IMR-90 (cell line): ENCODE data around the gene SSX2IP.

Experiments
- MAFK ChIP-seq: IDR thresholded peaks from 2 replicates; pipeline ENCODE4 v1.6.1; 2012; ENCODE audit warnings: low read depth, low read length, improper control_type of control experiment
- RAD21 ChIP-seq: IDR thresholded peaks from 2 replicates; pipeline ENCODE4 v1.6.1; 2012; ENCODE audit warnings: low read length, improper control_type of control experiment
- TF ChIP-seq, protein P1 (sequence below): conservative IDR thresholded peaks from 2 replicates; pipeline ENCODE4 v1.5.1; 2012; ENCODE audit warnings: mild to moderate bottlenecking, low read depth, low read length, improper control_type of control experiment

- TF ChIP-seq, protein P1, sequence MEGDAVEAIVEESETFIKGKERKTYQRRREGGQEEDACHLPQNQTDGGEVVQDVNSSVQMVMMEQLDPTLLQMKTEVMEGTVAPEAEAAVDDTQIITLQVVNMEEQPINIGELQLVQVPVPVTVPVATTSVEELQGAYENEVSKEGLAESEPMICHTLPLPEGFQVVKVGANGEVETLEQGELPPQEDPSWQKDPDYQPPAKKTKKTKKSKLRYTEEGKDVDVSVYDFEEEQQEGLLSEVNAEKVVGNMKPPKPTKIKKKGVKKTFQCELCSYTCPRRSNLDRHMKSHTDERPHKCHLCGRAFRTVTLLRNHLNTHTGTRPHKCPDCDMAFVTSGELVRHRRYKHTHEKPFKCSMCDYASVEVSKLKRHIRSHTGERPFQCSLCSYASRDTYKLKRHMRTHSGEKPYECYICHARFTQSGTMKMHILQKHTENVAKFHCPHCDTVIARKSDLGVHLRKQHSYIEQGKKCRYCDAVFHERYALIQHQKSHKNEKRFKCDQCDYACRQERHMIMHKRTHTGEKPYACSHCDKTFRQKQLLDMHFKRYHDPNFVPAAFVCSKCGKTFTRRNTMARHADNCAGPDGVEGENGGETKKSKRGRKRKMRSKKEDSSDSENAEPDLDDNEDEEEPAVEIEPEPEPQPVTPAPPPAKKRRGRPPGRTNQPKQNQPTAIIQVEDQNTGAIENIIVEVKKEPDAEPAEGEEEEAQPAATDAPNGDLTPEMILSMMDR: no peak
- TF ChIP-seq RAD21: no peak
- peak; percentile 90 for TF ChIP-seq MAFK
These were observed 30.9 kb upstream of the SSX2IP start for GRCh38 chr1:84721152-84721551.
